ENCODE results near the gene NUP98.

Gene NUP98

DNA sequence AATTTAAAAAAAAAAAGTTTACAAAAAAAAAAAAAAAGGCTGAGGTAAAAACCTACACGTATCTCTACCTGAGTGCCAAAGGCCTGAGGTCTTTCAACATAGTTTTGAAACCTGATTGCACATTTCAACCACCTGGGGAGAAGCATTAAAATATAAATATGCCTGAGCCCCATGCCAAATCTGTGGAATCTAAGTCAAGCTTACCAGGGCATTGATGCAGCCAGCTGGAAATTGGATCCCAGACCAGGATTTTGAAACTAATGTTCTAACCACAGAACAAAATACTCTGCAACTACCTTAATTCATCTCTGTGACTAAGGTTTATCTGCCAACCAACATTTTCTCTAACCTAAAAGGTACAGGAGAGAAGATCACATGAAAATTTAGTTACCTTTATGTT, 87.4 kb downstream of the NUP98 start:
- TF ChIP-seq TEAD4 (IDR thresholded peaks at IDR 0.05) (peak; percentile 69), TCF12 (IDR thresholded peaks at IDR 0.05; ENCODE audit: low read depth) (peak; percentile 39; the same call in 1 of the 2 replicates), CREB1 (IDR thresholded peaks at IDR 0.05; ENCODE audit: low read depth) (no peak), ZBTB7A (IDR thresholded peaks at IDR 0.05; ENCODE audit: low read depth) (no peak), TAF1 (IDR thresholded peaks at IDR 0.05; ENCODE audit: low read depth) (no peak), EP300 (IDR thresholded peaks at IDR 0.05; ENCODE audit: borderline replicate concordance) (no peak), REST (IDR thresholded peaks at IDR 0.05; ENCODE audit: low read depth) (no peak), NFIC (IDR thresholded peaks at IDR 0.05) (peak; percentile 81), MAX (IDR thresholded peaks at IDR 0.05) (no peak), CEBPB (IDR thresholded peaks at IDR 0.05) (peak; percentile 87), RAD21 (IDR thresholded peaks at IDR 0.05; ENCODE audit: low read depth) (no peak)
- TF ChIP-seq, protein P1, sequence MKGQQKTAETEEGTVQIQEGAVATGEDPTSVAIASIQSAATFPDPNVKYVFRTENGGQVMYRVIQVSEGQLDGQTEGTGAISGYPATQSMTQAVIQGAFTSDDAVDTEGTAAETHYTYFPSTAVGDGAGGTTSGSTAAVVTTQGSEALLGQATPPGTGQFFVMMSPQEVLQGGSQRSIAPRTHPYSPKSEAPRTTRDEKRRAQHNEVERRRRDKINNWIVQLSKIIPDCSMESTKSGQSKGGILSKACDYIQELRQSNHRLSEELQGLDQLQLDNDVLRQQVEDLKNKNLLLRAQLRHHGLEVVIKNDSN (IDR thresholded peaks at IDR 0.05), result no peak

DNA sequence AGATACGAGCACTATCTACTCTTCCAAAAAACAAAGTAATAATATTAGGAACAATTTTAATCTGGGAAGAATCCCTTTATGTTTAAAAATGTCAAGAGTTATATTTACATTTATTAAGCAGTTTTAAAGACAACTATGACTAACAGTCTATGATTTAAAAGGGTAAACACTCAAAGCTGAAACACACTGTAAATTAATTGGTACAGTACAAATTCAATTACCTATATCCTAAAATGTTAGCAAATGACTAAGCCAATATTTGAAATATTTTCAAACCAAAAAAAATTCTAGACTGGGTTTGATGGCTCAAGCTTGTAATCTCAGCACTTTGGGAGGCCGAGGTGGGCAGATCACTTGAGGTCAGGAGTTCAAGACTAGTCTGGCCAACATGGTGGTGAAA, 90.2 kb downstream of the NUP98 start:
- TF ChIP-seq, protein P1 (IDR thresholded peaks at IDR 0.05), result no peak
- no peak for TF ChIP-seq ZBTB7A (IDR thresholded peaks at IDR 0.05; ENCODE audit: low read depth)
- TF ChIP-seq EGR1 (IDR thresholded peaks at IDR 0.05), result no peak
- TF ChIP-seq CEBPB (IDR thresholded peaks at IDR 0.05), result no peak
- no peak for TF ChIP-seq NFIC (IDR thresholded peaks at IDR 0.05)
- no peak for TF ChIP-seq TAF1 (IDR thresholded peaks at IDR 0.05; ENCODE audit: low read depth)
- TF ChIP-seq YY1 (IDR thresholded peaks at IDR 0.05; ENCODE audit: low read depth), result no peak
- no peak for TF ChIP-seq TCF12 (IDR thresholded peaks at IDR 0.05; ENCODE audit: low read depth)
- TF ChIP-seq FOXM1 (IDR thresholded peaks at IDR 0.05; ENCODE audit: borderline replicate concordance, low read depth), result no peak
- TF ChIP-seq MAX (IDR thresholded peaks at IDR 0.05), result no peak
- TF ChIP-seq EP300 (IDR thresholded peaks at IDR 0.05; ENCODE audit: borderline replicate concordance), result no peak
- TF ChIP-seq RAD21 (IDR thresholded peaks at IDR 0.05; ENCODE audit: low read depth), result no peak
- TF ChIP-seq CREB1 (IDR thresholded peaks at IDR 0.05; ENCODE audit: low read depth), result no peak
- TF ChIP-seq TEAD4 (IDR thresholded peaks at IDR 0.05), result no peak

DNA sequence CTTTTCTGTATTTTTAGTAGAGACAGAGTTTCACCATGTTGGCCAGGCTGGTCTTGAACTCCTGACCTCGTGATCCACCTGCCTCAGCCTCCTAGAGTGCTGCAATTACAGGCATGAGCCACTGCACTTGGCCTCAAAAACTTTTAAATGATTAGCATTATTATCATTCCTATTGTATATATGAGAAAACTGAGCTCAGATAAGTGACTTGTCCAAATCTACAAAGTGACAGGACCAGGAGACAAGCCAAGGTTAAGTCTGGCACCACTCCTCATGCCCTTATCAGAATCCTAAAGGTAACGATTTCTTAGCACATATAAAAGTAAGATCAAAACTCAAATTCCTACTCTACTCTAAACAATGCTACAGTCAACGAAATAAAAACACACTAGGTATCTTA, 94.0 kb downstream of the NUP98 start:
- TF ChIP-seq YY1 (IDR thresholded peaks at IDR 0.05; ENCODE audit: low read depth) (no peak), RAD21 (IDR thresholded peaks at IDR 0.05; ENCODE audit: low read depth) (no peak), CREB1 (IDR thresholded peaks at IDR 0.05; ENCODE audit: low read depth) (no peak), TEAD4 (IDR thresholded peaks at IDR 0.05) (no peak), MAX (IDR thresholded peaks at IDR 0.05) (no peak), EGR1 (IDR thresholded peaks at IDR 0.05) (no peak), FOXM1 (IDR thresholded peaks at IDR 0.05; ENCODE audit: borderline replicate concordance, low read depth) (no peak), REST (IDR thresholded peaks at IDR 0.05; ENCODE audit: low read depth) (no peak), ZBTB7A (IDR thresholded peaks at IDR 0.05; ENCODE audit: low read depth) (no peak), NFIC (IDR thresholded peaks at IDR 0.05) (no peak), TAF1 (IDR thresholded peaks at IDR 0.05; ENCODE audit: low read depth) (no peak), TCF12 (IDR thresholded peaks at IDR 0.05; ENCODE audit: low read depth) (no peak)
- TF ChIP-seq, protein P1 (IDR thresholded peaks at IDR 0.05), result no peak

DNA sequence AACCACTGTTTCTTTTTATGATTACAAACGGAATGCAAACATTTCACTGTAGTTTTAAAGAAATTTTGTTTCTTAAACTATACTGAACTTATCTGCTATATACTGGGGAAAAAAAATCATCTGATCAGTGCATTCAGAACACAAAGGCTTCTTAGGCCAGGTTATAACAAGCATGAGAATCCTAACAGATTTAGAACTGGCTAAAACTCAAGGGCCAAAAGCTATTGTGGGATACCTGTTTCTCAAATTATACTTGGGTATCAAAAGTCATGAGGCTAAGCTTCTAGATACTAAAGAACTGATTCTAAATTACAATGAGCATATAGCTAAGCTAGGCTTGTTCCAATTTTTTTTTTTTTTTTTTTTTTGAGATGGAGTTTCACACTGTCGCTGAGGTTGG, 96.4 kb downstream of the NUP98 start:
- TF ChIP-seq RAD21 (IDR thresholded peaks at IDR 0.05; ENCODE audit: low read depth), result no peak
- no peak for TF ChIP-seq FOXM1 (IDR thresholded peaks at IDR 0.05; ENCODE audit: borderline replicate concordance, low read depth)
- TF ChIP-seq MAX (IDR thresholded peaks at IDR 0.05), result no peak
- TF ChIP-seq TAF1 (IDR thresholded peaks at IDR 0.05; ENCODE audit: low read depth), result no peak
- no peak for TF ChIP-seq CEBPB (IDR thresholded peaks at IDR 0.05)
- TF ChIP-seq YY1 (IDR thresholded peaks at IDR 0.05; ENCODE audit: low read depth), result no peak
- TF ChIP-seq NFIC (IDR thresholded peaks at IDR 0.05), result no peak
- no peak for TF ChIP-seq EGR1 (IDR thresholded peaks at IDR 0.05)
- no peak for TF ChIP-seq TEAD4 (IDR thresholded peaks at IDR 0.05)
- TF ChIP-seq CREB1 (IDR thresholded peaks at IDR 0.05; ENCODE audit: low read depth), result no peak
- no peak for TF ChIP-seq REST (IDR thresholded peaks at IDR 0.05; ENCODE audit: low read depth)
- no peak for TF ChIP-seq ZBTB7A (IDR thresholded peaks at IDR 0.05; ENCODE audit: low read depth)
- TF ChIP-seq TCF12 (IDR thresholded peaks at IDR 0.05; ENCODE audit: low read depth), result no peak

All from Ishikawa (cell line).